Measurements from ENCODE around the gene NRCAM. TPM values are rescaled to one million over a fixed set of nuclear protein-coding genes. Genes with fewer than 3 reads are reported as not detected.

NRCAM gene
- total RNA-seq, 5 donors from 2014 or later (not counting 1 experiment from before 2014, with no cell fraction given): 3.1 to 10.7 (median 5.0) TPM

DNA sequence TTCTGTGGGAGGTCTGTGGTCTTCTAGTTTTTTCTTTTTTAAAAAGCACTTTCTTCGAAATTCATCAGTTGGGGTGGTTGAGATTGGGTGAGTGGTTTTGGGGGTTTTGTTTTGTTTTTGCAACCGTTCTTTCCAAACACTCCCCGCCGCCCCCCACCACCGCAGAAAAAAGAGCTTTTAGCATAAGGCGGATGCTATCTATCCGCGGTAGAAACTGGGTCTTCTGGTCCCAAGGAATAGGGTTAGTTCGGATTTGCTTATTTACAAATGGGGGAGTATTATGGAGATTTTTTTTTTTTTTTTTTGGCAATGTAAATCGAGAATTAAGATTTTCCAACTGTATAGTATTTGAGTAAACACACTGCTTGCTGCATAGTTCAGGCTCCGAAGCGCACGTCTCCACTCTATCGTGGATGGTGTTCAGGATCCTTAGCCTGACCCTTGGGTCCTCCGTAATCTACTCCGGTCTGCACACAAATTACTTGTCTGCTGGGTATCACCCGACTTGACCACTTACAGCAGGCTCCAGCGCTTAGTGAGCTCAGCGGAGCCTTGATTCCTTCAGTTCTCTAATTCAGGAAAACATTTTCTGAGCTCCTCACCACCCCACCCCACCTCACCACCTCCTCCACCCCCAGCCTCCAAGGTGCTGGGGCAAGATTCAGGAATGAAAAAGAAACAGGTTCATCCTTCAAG is 757 bp upstream of the NRCAM start:
- Mint-ChIP-seq H3K27ac (no peak overlapping the region), H3K4me3 (peak overlapping the region; percentile 58 to 88 (median 67)), H3K9me3 (no peaks in the 10 kb centered on the region), H3K27me3 (peaks cover 32 to 50% of the 10 kb centered on the region in 2 donors), H3K36me3 (no peaks in the 10 kb centered on the region), H3K4me1 (peaks cover 30 to 47% (median 35%) of the 10 kb centered on the region in 3 donors)
- DNase-seq (peak in 2 of 35 experiments; percentile 1 to 15), ATAC-seq (replicated peaks in 1 of 4) (no peak)
- WGBS (ENCODE audit: insufficient coverage): 57% methylated on average over 9 of the region's 19 CpGs
- H3K4me3 ChIP-seq (ENCODE audit: control insufficient read depth in 1 of 2, extremely low read depth in 1 of 2, low read length in 1 of 2): peak overlapping the region in 1 of 2 donors; percentile 23
- peaks cover 20 to 25% of the 10 kb centered on the region in 2 experiments for H3K27me3 ChIP-seq (replicated peaks in 1 of 2; ENCODE audit: control insufficient read depth in 2 of 2, extremely low read depth in 1 of 2, insufficient read depth in 2 of 2, low read length in 1 of 2)
- H3K4me1 ChIP-seq (ENCODE audit: control insufficient read depth in 1 of 2, extremely low read depth in 1 of 2, insufficient read depth in 2 of 2, low read length in 2 of 2): peaks cover 10 to 11% of the 10 kb centered on the region in 2 experiments
- no peaks in the 10 kb centered on the region for H3K9me3 ChIP-seq
- no peaks in the 10 kb centered on the region for H3K36me3 ChIP-seq (ENCODE audit: control insufficient read depth in 2 of 2, extremely low read depth in 1 of 2, insufficient read depth in 1 of 2, low read length in 1 of 2)
- no peak overlapping the region for H3K27ac ChIP-seq (ENCODE audit: low read length)
- ChIA-PET POLR2A (no interaction called here), CTCF (interaction anchor here (0.6 to 2.2 kb wide), 4 partner anchors 13 to 42 kb away, joined by 3 to 8 read pairs (median 5); no protein-coding TSS in a partner anchor)

DNA sequence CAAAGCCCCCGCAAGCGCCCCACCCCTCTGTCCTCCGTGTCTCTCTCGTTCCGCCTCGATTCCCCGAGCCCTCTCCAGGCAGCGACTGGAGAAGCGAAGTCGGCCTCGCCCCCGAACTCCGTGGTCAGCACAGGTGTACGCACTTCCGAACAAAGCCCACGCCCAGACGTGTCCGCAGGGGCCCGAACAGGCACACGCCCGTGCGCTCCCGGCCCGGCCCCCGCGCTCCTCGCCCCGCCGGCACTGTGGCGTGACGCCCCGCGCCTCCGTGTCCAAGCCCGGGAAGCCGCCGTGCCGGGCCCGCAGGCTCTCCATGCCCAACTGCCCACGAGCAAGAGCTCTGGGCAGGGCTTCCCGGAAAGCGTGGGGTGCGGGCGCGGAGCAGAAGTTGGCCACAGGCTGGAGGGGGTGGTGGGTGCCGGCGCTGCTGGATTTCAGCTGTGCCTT is 662 bp downstream of the NRCAM start:
- Mint-ChIP-seq H3K27ac (no peak overlapping the region), H3K27me3 (peaks cover 32 to 50% of the 10 kb centered on the region in 2 donors), H3K36me3 (no peaks in the 10 kb centered on the region), H3K4me3 (peak overlapping the region; percentile 44 to 88 (median 69)), H3K9me3 (no peaks in the 10 kb centered on the region), H3K4me1 (peaks cover 27 to 42% (median 30%) of the 10 kb centered on the region in 3 donors)
- ChIA-PET CTCF (interaction anchor here (1.5 to 3.8 kb wide), 3 partner anchors 42 to 43 kb away, joined by 3 to 53 read pairs (median 8); no protein-coding TSS in a partner anchor), POLR2A (interaction anchor here in 1 of 2 donors (0.6 kb wide), 1 partner anchor 213 kb away, joined by 4 read pairs; no protein-coding TSS in a partner anchor)
- no peaks in the 10 kb centered on the region for H3K36me3 ChIP-seq (ENCODE audit: control insufficient read depth in 2 of 2, extremely low read depth in 1 of 2, insufficient read depth in 1 of 2, low read length in 1 of 2)
- H3K4me1 ChIP-seq (ENCODE audit: control insufficient read depth in 1 of 2, extremely low read depth in 1 of 2, insufficient read depth in 2 of 2, low read length in 2 of 2): peaks cover 10 to 11% of the 10 kb centered on the region in 2 experiments
- peak overlapping the region; percentile 46 to 83 for H3K4me3 ChIP-seq (ENCODE audit: control insufficient read depth in 1 of 2, extremely low read depth in 1 of 2, low read length in 1 of 2)
- ATAC-seq (replicated peaks in 1 of 4) (peak; percentile 4 to 21 (median 12)), DNase-seq (peak in 5 of 35 experiments; percentile 1 to 24 (median 9))
- 2% methylated on average over 46 of the region's 47 CpGs for WGBS (ENCODE audit: insufficient coverage)
- H3K27ac ChIP-seq (ENCODE audit: low read length): no peak overlapping the region
- no peaks in the 10 kb centered on the region for H3K9me3 ChIP-seq
- peaks cover 20 to 25% of the 10 kb centered on the region in 2 experiments for H3K27me3 ChIP-seq (replicated peaks in 1 of 2; ENCODE audit: control insufficient read depth in 2 of 2, extremely low read depth in 1 of 2, insufficient read depth in 2 of 2, low read length in 1 of 2)

DNA sequence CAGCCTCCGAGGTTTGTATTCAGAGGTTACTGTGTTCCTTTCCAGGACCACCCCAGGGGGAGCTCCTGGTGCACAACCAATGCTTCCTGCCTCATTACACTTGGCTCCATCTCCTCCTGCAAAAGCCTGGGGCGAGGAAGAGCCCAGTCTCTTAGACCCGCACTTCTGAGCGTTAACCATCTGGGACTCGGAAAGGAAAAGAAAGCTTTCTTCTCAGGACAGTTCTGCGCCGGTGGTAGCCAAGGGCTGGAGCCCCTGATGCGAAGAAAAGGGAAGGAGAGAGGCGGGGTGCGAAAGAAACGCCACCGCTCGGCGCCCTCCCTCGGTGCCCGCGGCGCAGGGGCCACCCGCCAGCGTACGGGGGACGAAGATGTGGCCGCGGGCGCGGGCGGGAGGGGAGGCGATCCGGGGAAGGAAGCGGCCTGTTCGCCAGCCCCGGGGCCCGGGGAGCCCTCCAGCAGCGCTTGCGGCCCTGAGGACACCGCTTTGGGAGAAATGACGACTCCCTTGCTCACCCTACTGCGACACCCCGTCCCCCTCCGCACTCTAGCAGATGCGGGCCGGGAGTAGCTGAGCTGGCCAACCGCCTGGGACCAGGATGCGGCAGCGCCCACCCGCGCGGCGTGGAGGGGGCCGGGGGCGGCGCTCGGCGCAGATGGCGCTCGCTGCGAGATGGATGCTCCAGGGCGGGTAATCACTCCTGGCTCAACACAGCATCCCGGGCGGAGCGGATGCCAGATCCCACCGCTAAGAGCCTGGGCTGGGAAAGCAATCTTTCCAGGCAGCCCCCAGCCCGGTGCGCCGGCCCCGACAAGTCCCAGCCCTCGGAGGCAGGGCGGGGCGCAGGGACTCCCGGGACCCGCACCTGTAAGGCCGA is 1.3 kb downstream of the NRCAM start:
- H3K27me3 Mint-ChIP-seq: peaks cover 37 to 49% of the 10 kb centered on the region in 2 donors
- no peaks in the 10 kb centered on the region for H3K9me3 Mint-ChIP-seq
- H3K27ac ChIP-seq (ENCODE audit: low read length): no peak overlapping the region
- no peaks in the 10 kb centered on the region for H3K36me3 ChIP-seq (ENCODE audit: control insufficient read depth in 2 of 2, extremely low read depth in 1 of 2, insufficient read depth in 1 of 2, low read length in 1 of 2)
- CTCF ChIA-PET: interaction anchor here in 1 of 2 donors (3.8 kb wide), 1 partner anchor 42 kb away, joined by 53 read pairs; no protein-coding TSS in a partner anchor
- H3K4me3 ChIP-seq (ENCODE audit: control insufficient read depth in 1 of 2, extremely low read depth in 1 of 2, low read length in 1 of 2): peak overlapping the region; percentile 46 to 83
- peak; percentile 12 to 28 (median 20) for ATAC-seq (replicated peaks in 1 of 4)
- no peak overlapping the region for H3K27ac Mint-ChIP-seq
- H3K4me3 Mint-ChIP-seq: peak overlapping the region; percentile 77 to 88 (median 78)
- no peaks in the 10 kb centered on the region for H3K9me3 ChIP-seq
- H3K4me1 Mint-ChIP-seq: peaks cover 24 to 37% (median 25%) of the 10 kb centered on the region in 3 donors
- peak in 3 of 35 experiments; percentile 2 to 17 (median 8) for DNase-seq
- POLR2A ChIA-PET: interaction anchor here in 1 of 2 donors (0.6 kb wide), 1 partner anchor 212 kb away, joined by 4 read pairs; no protein-coding TSS in a partner anchor
- peaks cover 10 to 11% of the 10 kb centered on the region in 2 experiments for H3K4me1 ChIP-seq (ENCODE audit: control insufficient read depth in 1 of 2, extremely low read depth in 1 of 2, insufficient read depth in 2 of 2, low read length in 2 of 2)
- H3K36me3 Mint-ChIP-seq: no peaks in the 10 kb centered on the region
- WGBS (ENCODE audit: insufficient coverage): 1% methylated on average over 68 of the region's 72 CpGs
- peaks cover 20 to 25% of the 10 kb centered on the region in 2 experiments for H3K27me3 ChIP-seq (replicated peaks in 1 of 2; ENCODE audit: control insufficient read depth in 2 of 2, extremely low read depth in 1 of 2, insufficient read depth in 2 of 2, low read length in 1 of 2)

DNA sequence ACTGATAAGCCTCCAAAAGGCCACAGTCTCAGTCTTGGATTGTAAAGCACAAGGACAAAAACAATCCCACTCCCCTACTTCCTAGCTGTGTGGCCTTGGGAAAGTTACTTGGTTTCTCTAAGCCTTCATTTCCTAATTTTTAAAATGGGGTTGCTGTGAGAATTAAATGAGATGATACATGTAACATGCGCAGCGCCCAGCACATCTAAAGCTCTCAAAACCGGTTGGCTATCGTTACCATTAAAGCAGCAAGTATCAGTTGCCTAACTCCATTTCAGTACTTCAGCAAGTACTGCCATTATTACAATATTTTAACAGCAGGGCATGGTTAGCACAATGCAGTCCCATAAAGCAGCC is 1.9 kb downstream of the NRCAM start:
- POLR2A ChIA-PET: no interaction called here
- peak overlapping the region; percentile 19 to 83 for H3K4me3 ChIP-seq (ENCODE audit: control insufficient read depth in 1 of 2, extremely low read depth in 1 of 2, low read length in 1 of 2)
- Mint-ChIP-seq H3K4me3 (peak overlapping the region; percentile 77 to 88 (median 78)), H3K36me3 (no peaks in the 10 kb centered on the region), H3K27ac (no peak overlapping the region), H3K9me3 (no peaks in the 10 kb centered on the region), H3K27me3 (peaks cover 37 to 51% of the 10 kb centered on the region in 2 donors), H3K4me1 (peaks cover 22 to 35% (median 24%) of the 10 kb centered on the region in 3 donors)
- no peaks in the 10 kb centered on the region for H3K36me3 ChIP-seq (ENCODE audit: control insufficient read depth in 2 of 2, extremely low read depth in 1 of 2, insufficient read depth in 1 of 2, low read length in 1 of 2)
- H3K4me1 ChIP-seq (ENCODE audit: control insufficient read depth in 1 of 2, extremely low read depth in 1 of 2, insufficient read depth in 2 of 2, low read length in 2 of 2): peaks cover 10 to 11% of the 10 kb centered on the region in 2 experiments
- no peaks in the 10 kb centered on the region for H3K9me3 ChIP-seq
- H3K27me3 ChIP-seq (replicated peaks in 1 of 2; ENCODE audit: control insufficient read depth in 2 of 2, extremely low read depth in 1 of 2, insufficient read depth in 2 of 2, low read length in 1 of 2): peaks cover 20 to 25% of the 10 kb centered on the region in 2 experiments
- DNase-seq (no peak), ATAC-seq (replicated peaks in 1 of 4) (no peak)
- CTCF ChIA-PET: interaction anchor here in 1 of 2 donors (2.3 to 3.8 kb wide), 2 partner anchors 40 to 43 kb away, joined by 13 to 53 read pairs; no protein-coding TSS in a partner anchor
- 46% methylated on average over 2 of the region's 4 CpGs for WGBS (ENCODE audit: insufficient coverage)
- H3K27ac ChIP-seq (ENCODE audit: low read length): no peak overlapping the region

DNA sequence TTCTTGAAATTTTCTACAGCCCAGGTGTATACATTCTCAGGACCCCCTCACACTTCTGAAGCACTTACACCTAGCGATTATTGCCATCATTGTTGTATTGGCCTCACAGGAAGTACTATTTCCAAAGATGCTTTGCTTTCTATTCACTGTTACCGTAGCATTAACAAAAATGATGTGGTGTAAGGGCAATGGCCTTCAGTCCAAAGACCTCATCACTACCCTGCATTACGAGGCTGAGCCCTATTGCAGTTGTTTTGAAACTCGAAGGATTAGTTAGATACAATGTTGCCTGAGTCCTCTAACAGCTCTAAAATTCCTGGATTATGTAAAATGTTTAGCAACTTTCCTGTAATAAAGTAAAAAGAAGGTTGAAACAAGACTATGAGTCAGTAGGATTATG is 2.9 kb downstream of the NRCAM start:
- DNase-seq (no peak), ATAC-seq (replicated peaks in 1 of 4) (no peak)
- Histone ChIP-seq H3K27ac (ENCODE audit: low read length) (no peak overlapping the region), H3K4me3 (ENCODE audit: control insufficient read depth in 1 of 2, extremely low read depth in 1 of 2, low read length in 1 of 2) (no peak overlapping the region), H3K36me3 (ENCODE audit: control insufficient read depth in 2 of 2, extremely low read depth in 1 of 2, insufficient read depth in 1 of 2, low read length in 1 of 2) (no peaks in the 10 kb centered on the region), H3K4me1 (ENCODE audit: control insufficient read depth in 1 of 2, extremely low read depth in 1 of 2, insufficient read depth in 2 of 2, low read length in 2 of 2) (peaks cover 10 to 11% of the 10 kb centered on the region in 2 experiments), H3K27me3 (replicated peaks in 1 of 2; ENCODE audit: control insufficient read depth in 2 of 2, extremely low read depth in 1 of 2, insufficient read depth in 2 of 2, low read length in 1 of 2) (peaks cover 22 to 25% of the 10 kb centered on the region in 2 experiments), H3K9me3 (no peaks in the 10 kb centered on the region)
- CTCF ChIA-PET: interaction anchor here (0.6 to 3.8 kb wide), 7 partner anchors 11 to 74 kb away, joined by 3 to 53 read pairs (median 7); no protein-coding TSS in a partner anchor
- no peak overlapping the region for H3K27ac Mint-ChIP-seq
- POLR2A ChIA-PET: interaction anchor here in 1 of 2 donors (0.7 kb wide), 1 partner anchor 10 kb away, joined by 3 read pairs; no protein-coding TSS in a partner anchor
- WGBS (ENCODE audit: insufficient coverage): 100% methylated on average over 1 of the region's 4 CpGs
- no peaks in the 10 kb centered on the region for H3K9me3 Mint-ChIP-seq
- H3K4me3 Mint-ChIP-seq: no peak overlapping the region
- peaks cover 22 to 35% (median 22%) of the 10 kb centered on the region in 3 donors for H3K4me1 Mint-ChIP-seq
- peaks cover 36 to 50% of the 10 kb centered on the region in 2 donors for H3K27me3 Mint-ChIP-seq
- no peaks in the 10 kb centered on the region for H3K36me3 Mint-ChIP-seq

Data from T-cell (primary cell).